ENCODE data around the gene DEGS2.

The DEGS2 gene

GRCh38 chr14:100118396-100119011 lies 40.9 kb downstream of the DEGS2 start:
- 95% methylated on average over 7 of the region's 7 CpGs for WGBS
- no peak overlapping the region for H3K9ac ChIP-seq (ENCODE audit: low read depth, low read length)
- no peak overlapping the region for H3K27ac ChIP-seq (ENCODE audit: low read depth, low read length)
- H3K4me3 ChIP-seq (ENCODE audit: low read length) = no peak overlapping the region
- no peaks in the 10 kb centered on the region for H3K4me1 ChIP-seq (ENCODE audit: insufficient read depth, low read length)
- no peaks in the 10 kb centered on the region for H3K27me3 ChIP-seq (ENCODE audit: insufficient read depth, low read length)
- no peaks in the 10 kb centered on the region for H3K9me3 ChIP-seq (ENCODE audit: insufficient read depth, low read depth, low read length)
- H3K36me3 ChIP-seq (ENCODE audit: insufficient read depth, low read length) = no peaks in the 10 kb centered on the region

GRCh38 chr14:100117633-100118395 lies 41.6 kb downstream of the DEGS2 start:
- no peaks in the 10 kb centered on the region for H3K27me3 ChIP-seq (ENCODE audit: insufficient read depth, low read length)
- 93% methylated on average over 14 of the region's 14 CpGs for WGBS
- H3K4me1 ChIP-seq (ENCODE audit: insufficient read depth, low read length) = no peaks in the 10 kb centered on the region
- no peak overlapping the region for H3K4me3 ChIP-seq (ENCODE audit: low read length)
- H3K36me3 ChIP-seq (ENCODE audit: insufficient read depth, low read length) = no peaks in the 10 kb centered on the region
- no peak overlapping the region for H3K9ac ChIP-seq (ENCODE audit: low read depth, low read length)
- no peaks in the 10 kb centered on the region for H3K9me3 ChIP-seq (ENCODE audit: insufficient read depth, low read depth, low read length)
- H3K27ac ChIP-seq (ENCODE audit: low read depth, low read length) = no peak overlapping the region

GRCh38 chr14:100117026-100117425 lies 42.4 kb downstream of the DEGS2 start:
- WGBS = 93% methylated on average over 10 of the region's 10 CpGs
- Histone ChIP-seq H3K27ac (ENCODE audit: low read depth, low read length) (no peak overlapping the region), H3K9me3 (ENCODE audit: insufficient read depth, low read depth, low read length) (no peaks in the 10 kb centered on the region), H3K4me3 (ENCODE audit: low read length) (no peak overlapping the region), H3K27me3 (ENCODE audit: insufficient read depth, low read length) (no peaks in the 10 kb centered on the region), H3K9ac (ENCODE audit: low read depth, low read length) (no peak overlapping the region), H3K36me3 (ENCODE audit: insufficient read depth, low read length) (no peaks in the 10 kb centered on the region), H3K4me1 (ENCODE audit: insufficient read depth, low read length) (no peaks in the 10 kb centered on the region)

- 93% methylated on average over 3 of the region's 3 CpGs for WGBS
- no peaks in the 10 kb centered on the region for H3K27me3 ChIP-seq (ENCODE audit: insufficient read depth, low read length)
Measured at GRCh38 chr14:100116134-100116533, 43.3 kb downstream of the DEGS2 start.

GRCh38 chr14:100115726-100116125 lies 43.7 kb downstream of the DEGS2 start:
- no peak overlapping the region for H3K4me3 ChIP-seq (ENCODE audit: low read length)
- WGBS = 90% methylated on average over 8 of the region's 8 CpGs
- H3K4me1 ChIP-seq (ENCODE audit: insufficient read depth, low read length) = no peaks in the 10 kb centered on the region
- H3K9me3 ChIP-seq (ENCODE audit: insufficient read depth, low read depth, low read length) = no peaks in the 10 kb centered on the region
- no peak overlapping the region for H3K27ac ChIP-seq (ENCODE audit: low read depth, low read length)
- H3K27me3 ChIP-seq (ENCODE audit: insufficient read depth, low read length) = no peaks in the 10 kb centered on the region
- no peak overlapping the region for H3K9ac ChIP-seq (ENCODE audit: low read depth, low read length)
- H3K36me3 ChIP-seq (ENCODE audit: insufficient read depth, low read length) = no peaks in the 10 kb centered on the region

More at GRCh38 chr14:100116134-100116533, 43.3 kb downstream of the DEGS2 start:
- H3K9ac ChIP-seq (ENCODE audit: low read depth, low read length) = no peak overlapping the region
- H3K4me1 ChIP-seq (ENCODE audit: insufficient read depth, low read length) = no peaks in the 10 kb centered on the region
- H3K9me3 ChIP-seq (ENCODE audit: insufficient read depth, low read depth, low read length) = no peaks in the 10 kb centered on the region
- H3K36me3 ChIP-seq (ENCODE audit: insufficient read depth, low read length) = no peaks in the 10 kb centered on the region
- no peak overlapping the region for H3K27ac ChIP-seq (ENCODE audit: low read depth, low read length)
- no peak overlapping the region for H3K4me3 ChIP-seq (ENCODE audit: low read length)

GRCh38 chr14:100115236-100115635 lies 44.2 kb downstream of the DEGS2 start:
- no peaks in the 10 kb centered on the region for H3K4me1 ChIP-seq (ENCODE audit: insufficient read depth, low read length)
- H3K27ac ChIP-seq (ENCODE audit: low read depth, low read length) = no peak overlapping the region
- no peaks in the 10 kb centered on the region for H3K36me3 ChIP-seq (ENCODE audit: insufficient read depth, low read length)
- 91% methylated on average over 6 of the region's 6 CpGs for WGBS
- H3K27me3 ChIP-seq (ENCODE audit: insufficient read depth, low read length) = no peaks in the 10 kb centered on the region
- H3K9me3 ChIP-seq (ENCODE audit: insufficient read depth, low read depth, low read length) = no peaks in the 10 kb centered on the region
- H3K9ac ChIP-seq (ENCODE audit: low read depth, low read length) = no peak overlapping the region
- no peak overlapping the region for H3K4me3 ChIP-seq (ENCODE audit: low read length)

- Histone ChIP-seq H3K4me1 (ENCODE audit: insufficient read depth, low read length) (no peaks in the 10 kb centered on the region), H3K9ac (ENCODE audit: low read depth, low read length) (no peak overlapping the region), H3K9me3 (ENCODE audit: insufficient read depth, low read depth, low read length) (no peaks in the 10 kb centered on the region), H3K36me3 (ENCODE audit: insufficient read depth, low read length) (0 out of 2 replicates have a peak, but pooled peaks cover 2% of the 10 kb centered on the region), H3K4me3 (ENCODE audit: low read length) (no peak overlapping the region), H3K27me3 (ENCODE audit: insufficient read depth, low read length) (no peaks in the 10 kb centered on the region), H3K27ac (ENCODE audit: low read depth, low read length) (no peak overlapping the region)
- 95% methylated on average over 13 of the region's 13 CpGs for WGBS
Measured at GRCh38 chr14:100114109-100114765, 45.2 kb downstream of the DEGS2 start.

- Histone ChIP-seq H3K27me3 (ENCODE audit: insufficient read depth, low read length) (no peaks in the 10 kb centered on the region), H3K4me1 (ENCODE audit: insufficient read depth, low read length) (no peaks in the 10 kb centered on the region), H3K4me3 (ENCODE audit: low read length) (no peak overlapping the region), H3K9ac (ENCODE audit: low read depth, low read length) (no peak overlapping the region), H3K9me3 (ENCODE audit: insufficient read depth, low read depth, low read length) (no peaks in the 10 kb centered on the region), H3K27ac (ENCODE audit: low read depth, low read length) (no peak overlapping the region), H3K36me3 (ENCODE audit: insufficient read depth, low read length) (0 out of 2 replicates have a peak, but pooled peaks cover 2% of the 10 kb centered on the region)
- 94% methylated on average over 11 of the region's 11 CpGs for WGBS
Measured at GRCh38 chr14:100111931-100112704, 47.3 kb downstream of the DEGS2 start.

GRCh38 chr14:100110816-100111215 lies 48.6 kb downstream of the DEGS2 start:
- Histone ChIP-seq H3K4me1 (ENCODE audit: insufficient read depth, low read length) (no peaks in the 10 kb centered on the region), H3K4me3 (ENCODE audit: low read length) (no peak overlapping the region), H3K9ac (ENCODE audit: low read depth, low read length) (no peak overlapping the region), H3K36me3 (ENCODE audit: insufficient read depth, low read length) (0 out of 2 replicates have a peak, but pooled peaks cover 2% of the 10 kb centered on the region), H3K27me3 (ENCODE audit: insufficient read depth, low read length) (no peaks in the 10 kb centered on the region), H3K9me3 (ENCODE audit: insufficient read depth, low read depth, low read length) (no peaks in the 10 kb centered on the region), H3K27ac (ENCODE audit: low read depth, low read length) (no peak overlapping the region)
- WGBS = 97% methylated on average over 5 of the region's 6 CpGs

- no peak overlapping the region for H3K4me3 ChIP-seq (ENCODE audit: low read length)
- no peak overlapping the region for H3K9ac ChIP-seq (ENCODE audit: low read depth, low read length)
- H3K36me3 ChIP-seq (ENCODE audit: insufficient read depth, low read length) = 0 out of 2 replicates have a peak, but pooled peaks cover 2% of the 10 kb centered on the region
- no peaks in the 10 kb centered on the region for H3K9me3 ChIP-seq (ENCODE audit: insufficient read depth, low read depth, low read length)
- no peaks in the 10 kb centered on the region for H3K27me3 ChIP-seq (ENCODE audit: insufficient read depth, low read length)
- WGBS = 96% methylated on average over 9 of the region's 9 CpGs
- H3K4me1 ChIP-seq (ENCODE audit: insufficient read depth, low read length) = no peaks in the 10 kb centered on the region
- no peak overlapping the region for H3K27ac ChIP-seq (ENCODE audit: low read depth, low read length)
Measured at GRCh38 chr14:100109594-100109955, 49.9 kb downstream of the DEGS2 start.
